GM13977 (cell line): ENCODE results near the gene CLDN14.

Experiments used
- DNase-seq: peaks from one replicate; pipeline ENCODE4 v3.0.0; 2012; ENCODE audit warnings: low spot score
- CTCF ChIP-seq: IDR thresholded peaks from 2 replicates; pipeline ENCODE4 v1.5.1; 2012; ENCODE audit warnings: mild to moderate bottlenecking, control low read depth; ENCODE audit not compliant: insufficient read depth; ENCODE audit errors: extremely low read depth, missing control alignments
- in situ Hi-C: fragments of 300-500 bp; cut with MboI; formaldehyde crosslinking; loops from one replicate; pipeline ENCODE4 v1.12.0; 2022; ENCODE audit warnings: low sequenced_read_pairs, low pct_unique_long_range_greater_than_20kb, mixed read lengths, inconsistent platforms; ENCODE audit not compliant: unreplicated experiment

CLDN14 gene

GRCh38 chr21:36489103-36489775 is 9.3 kb upstream of the CLDN14 start:
- in situ Hi-C loops = no loop called here
- DNase-seq = no peak
- TF ChIP-seq CTCF = no peak

- DNase-seq = no peak
- in situ Hi-C loops = no loop called here
- TF ChIP-seq CTCF = no peak
Measured at GRCh38 chr21:36487641-36488307, 7.9 kb upstream of the CLDN14 start.

- no peak for TF ChIP-seq CTCF
- DNase-seq = no peak
- in situ Hi-C loops = no loop called here
Measured at GRCh38 chr21:36486246-36486645, 6.3 kb upstream of the CLDN14 start.

GRCh38 chr21:36485476-36485875 is 5.6 kb upstream of the CLDN14 start:
- in situ Hi-C loops = no loop called here
- no peak for TF ChIP-seq CTCF
- no peak for DNase-seq

GRCh38 chr21:36483095-36483494 is 3.2 kb upstream of the CLDN14 start:
- no peak for TF ChIP-seq CTCF
- in situ Hi-C loops = no loop called here
- no peak for DNase-seq

GRCh38 chr21:36482673-36483072 is 2.8 kb upstream of the CLDN14 start:
- TF ChIP-seq CTCF = no peak
- no peak for DNase-seq
- in situ Hi-C loops = no loop called here
